Measurements from ENCODE around the gene NRG2.

NRG2 gene

GRCh38 chr5:139814191-139814601, 228.9 kb downstream of the NRG2 start:
- Histone ChIP-seq H3K27ac (ENCODE audit: low read depth, low read length) (no peak overlapping the region), H3K36me3 (ENCODE audit: control insufficient read depth in 5 of 5, insufficient read depth in 5 of 5, low read length in 5 of 5) (no peaks in the 10 kb centered on the region), H3K9ac (ENCODE audit: low read length in 5 of 5) (no peak overlapping the region), H3K4me1 (ENCODE audit: control insufficient read depth in 5 of 5, insufficient read depth in 5 of 5, low read length in 5 of 5) (no peaks in the 10 kb centered on the region), H3K4me3 (ENCODE audit: low read depth in 1 of 5, low read length in 5 of 5) (no peak overlapping the region), H3K9me3 (ENCODE audit: control insufficient read depth in 5 of 5, low read length in 5 of 5) (peaks cover 0 to 11% (median 4%) of the 10 kb centered on the region in 5 donors), H3K27me3 (ENCODE audit: control insufficient read depth in 5 of 5, insufficient read depth in 4 of 5, low read length in 5 of 5) (peaks cover 0 to 10% (median 5%) of the 10 kb centered on the region in 5 donors)

- Histone ChIP-seq H3K27ac (ENCODE audit: low read depth, low read length) (no peak overlapping the region), H3K27me3 (ENCODE audit: control insufficient read depth in 5 of 5, insufficient read depth in 4 of 5, low read length in 5 of 5) (peaks cover 0 to 10% (median 7%) of the 10 kb centered on the region in 5 donors), H3K36me3 (ENCODE audit: control insufficient read depth in 5 of 5, insufficient read depth in 5 of 5, low read length in 5 of 5) (no peaks in the 10 kb centered on the region), H3K9me3 (ENCODE audit: control insufficient read depth in 5 of 5, low read length in 5 of 5) (peaks cover 0 to 3% (median 0%) of the 10 kb centered on the region in 5 donors), H3K4me1 (ENCODE audit: control insufficient read depth in 5 of 5, insufficient read depth in 5 of 5, low read length in 5 of 5) (no peaks in the 10 kb centered on the region), H3K9ac (ENCODE audit: low read length in 5 of 5) (no peak overlapping the region), H3K4me3 (ENCODE audit: low read depth in 1 of 5, low read length in 5 of 5) (no peak overlapping the region)
Measured at GRCh38 chr5:139812836-139813805, 230.0 kb downstream of the NRG2 start.

GRCh38 chr5:139812323-139812722, 230.8 kb downstream of the NRG2 start:
- Histone ChIP-seq H3K27ac (ENCODE audit: low read depth, low read length) (no peak overlapping the region), H3K4me3 (ENCODE audit: low read depth in 1 of 5, low read length in 5 of 5) (no peak overlapping the region), H3K4me1 (ENCODE audit: control insufficient read depth in 5 of 5, insufficient read depth in 5 of 5, low read length in 5 of 5) (no peaks in the 10 kb centered on the region), H3K9ac (ENCODE audit: low read length in 5 of 5) (no peak overlapping the region), H3K36me3 (ENCODE audit: control insufficient read depth in 5 of 5, insufficient read depth in 5 of 5, low read length in 5 of 5) (no peaks in the 10 kb centered on the region), H3K27me3 (ENCODE audit: control insufficient read depth in 5 of 5, insufficient read depth in 4 of 5, low read length in 5 of 5) (peaks cover 0 to 12% (median 5%) of the 10 kb centered on the region in 5 donors), H3K9me3 (ENCODE audit: control insufficient read depth in 5 of 5, low read length in 5 of 5) (no peaks in the 10 kb centered on the region)

GRCh38 chr5:139811274-139811607, 231.9 kb downstream of the NRG2 start:
- Histone ChIP-seq H3K9ac (ENCODE audit: low read length in 5 of 5) (no peak overlapping the region), H3K36me3 (ENCODE audit: control insufficient read depth in 5 of 5, insufficient read depth in 5 of 5, low read length in 5 of 5) (no peaks in the 10 kb centered on the region), H3K27me3 (ENCODE audit: control insufficient read depth in 5 of 5, insufficient read depth in 4 of 5, low read length in 5 of 5) (peaks cover 0 to 12% (median 5%) of the 10 kb centered on the region in 5 donors), H3K9me3 (ENCODE audit: control insufficient read depth in 5 of 5, low read length in 5 of 5) (no peaks in the 10 kb centered on the region), H3K27ac (ENCODE audit: low read depth, low read length) (no peak overlapping the region), H3K4me1 (ENCODE audit: control insufficient read depth in 5 of 5, insufficient read depth in 5 of 5, low read length in 5 of 5) (no peaks in the 10 kb centered on the region), H3K4me3 (ENCODE audit: low read depth in 1 of 5, low read length in 5 of 5) (no peak overlapping the region)

GRCh38 chr5:139810341-139811273, 232.5 kb downstream of the NRG2 start:
- H3K4me3 ChIP-seq (ENCODE audit: low read depth in 1 of 5, low read length in 5 of 5): no peak overlapping the region

GRCh38 chr5:139809331-139809810, 233.7 kb downstream of the NRG2 start:
- Histone ChIP-seq H3K9me3 (ENCODE audit: control insufficient read depth in 5 of 5, low read length in 5 of 5) (no peaks in the 10 kb centered on the region), H3K9ac (ENCODE audit: low read length in 5 of 5) (no peak overlapping the region), H3K27me3 (ENCODE audit: control insufficient read depth in 5 of 5, insufficient read depth in 4 of 5, low read length in 5 of 5) (peaks cover 0 to 12% (median 4%) of the 10 kb centered on the region in 5 donors), H3K36me3 (ENCODE audit: control insufficient read depth in 5 of 5, insufficient read depth in 5 of 5, low read length in 5 of 5) (no peaks in the 10 kb centered on the region), H3K4me1 (ENCODE audit: control insufficient read depth in 5 of 5, insufficient read depth in 5 of 5, low read length in 5 of 5) (no peaks in the 10 kb centered on the region), H3K27ac (ENCODE audit: low read depth, low read length) (no peak overlapping the region), H3K4me3 (ENCODE audit: low read depth in 1 of 5, low read length in 5 of 5) (no peak overlapping the region)

More at GRCh38 chr5:139810341-139811273, 232.5 kb downstream of the NRG2 start:
- Histone ChIP-seq H3K27ac (ENCODE audit: low read depth, low read length) (no peak overlapping the region), H3K4me1 (ENCODE audit: control insufficient read depth in 5 of 5, insufficient read depth in 5 of 5, low read length in 5 of 5) (no peaks in the 10 kb centered on the region), H3K36me3 (ENCODE audit: control insufficient read depth in 5 of 5, insufficient read depth in 5 of 5, low read length in 5 of 5) (no peaks in the 10 kb centered on the region), H3K9me3 (ENCODE audit: control insufficient read depth in 5 of 5, low read length in 5 of 5) (no peaks in the 10 kb centered on the region), H3K9ac (ENCODE audit: low read length in 5 of 5) (no peak overlapping the region), H3K27me3 (ENCODE audit: control insufficient read depth in 5 of 5, insufficient read depth in 4 of 5, low read length in 5 of 5) (peaks cover 0 to 12% (median 5%) of the 10 kb centered on the region in 5 donors)

GRCh38 chr5:139808481-139809330, 234.4 kb downstream of the NRG2 start:
- Histone ChIP-seq H3K27ac (ENCODE audit: low read depth, low read length) (no peak overlapping the region), H3K9ac (ENCODE audit: low read length in 5 of 5) (no peak overlapping the region), H3K4me3 (ENCODE audit: low read depth in 1 of 5, low read length in 5 of 5) (no peak overlapping the region), H3K36me3 (ENCODE audit: control insufficient read depth in 5 of 5, insufficient read depth in 5 of 5, low read length in 5 of 5) (no peaks in the 10 kb centered on the region), H3K9me3 (ENCODE audit: control insufficient read depth in 5 of 5, low read length in 5 of 5) (no peaks in the 10 kb centered on the region), H3K27me3 (ENCODE audit: control insufficient read depth in 5 of 5, insufficient read depth in 4 of 5, low read length in 5 of 5) (peaks cover 0 to 16% (median 7%) of the 10 kb centered on the region in 5 donors), H3K4me1 (ENCODE audit: control insufficient read depth in 5 of 5, insufficient read depth in 5 of 5, low read length in 5 of 5) (no peaks in the 10 kb centered on the region)

GRCh38 chr5:139807647-139808030, 235.5 kb downstream of the NRG2 start:
- H3K4me3 ChIP-seq (ENCODE audit: low read depth in 1 of 5, low read length in 5 of 5): no peak overlapping the region
- no peaks in the 10 kb centered on the region for H3K4me1 ChIP-seq (ENCODE audit: control insufficient read depth in 5 of 5, insufficient read depth in 5 of 5, low read length in 5 of 5)
- peaks cover 0 to 27% (median 13%) of the 10 kb centered on the region in 5 donors for H3K27me3 ChIP-seq (ENCODE audit: control insufficient read depth in 5 of 5, insufficient read depth in 4 of 5, low read length in 5 of 5)
- H3K9ac ChIP-seq (ENCODE audit: low read length in 5 of 5): no peak overlapping the region
- H3K27ac ChIP-seq (ENCODE audit: low read depth, low read length): no peak overlapping the region
- no peaks in the 10 kb centered on the region for H3K36me3 ChIP-seq (ENCODE audit: control insufficient read depth in 5 of 5, insufficient read depth in 5 of 5, low read length in 5 of 5)
- H3K9me3 ChIP-seq (ENCODE audit: control insufficient read depth in 5 of 5, low read length in 5 of 5): no peaks in the 10 kb centered on the region
